Amniotic stem cell (primary cell): ENCODE data around the gene ARL4A.
"Not testable (repeated sequence)": the region's sequence is repeated elsewhere in the genome, so short reads cannot be mapped to it uniquely, and the experiment has no call there.

ENCODE experiments used
- DNase-seq: peaks from one replicate; lab custom pipeline; 2025; lab: John Stamatoyannopoulos, UW

ARL4A gene, protein sequence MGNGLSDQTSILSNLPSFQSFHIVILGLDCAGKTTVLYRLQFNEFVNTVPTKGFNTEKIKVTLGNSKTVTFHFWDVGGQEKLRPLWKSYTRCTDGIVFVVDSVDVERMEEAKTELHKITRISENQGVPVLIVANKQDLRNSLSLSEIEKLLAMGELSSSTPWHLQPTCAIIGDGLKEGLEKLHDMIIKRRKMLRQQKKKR

DNA sequence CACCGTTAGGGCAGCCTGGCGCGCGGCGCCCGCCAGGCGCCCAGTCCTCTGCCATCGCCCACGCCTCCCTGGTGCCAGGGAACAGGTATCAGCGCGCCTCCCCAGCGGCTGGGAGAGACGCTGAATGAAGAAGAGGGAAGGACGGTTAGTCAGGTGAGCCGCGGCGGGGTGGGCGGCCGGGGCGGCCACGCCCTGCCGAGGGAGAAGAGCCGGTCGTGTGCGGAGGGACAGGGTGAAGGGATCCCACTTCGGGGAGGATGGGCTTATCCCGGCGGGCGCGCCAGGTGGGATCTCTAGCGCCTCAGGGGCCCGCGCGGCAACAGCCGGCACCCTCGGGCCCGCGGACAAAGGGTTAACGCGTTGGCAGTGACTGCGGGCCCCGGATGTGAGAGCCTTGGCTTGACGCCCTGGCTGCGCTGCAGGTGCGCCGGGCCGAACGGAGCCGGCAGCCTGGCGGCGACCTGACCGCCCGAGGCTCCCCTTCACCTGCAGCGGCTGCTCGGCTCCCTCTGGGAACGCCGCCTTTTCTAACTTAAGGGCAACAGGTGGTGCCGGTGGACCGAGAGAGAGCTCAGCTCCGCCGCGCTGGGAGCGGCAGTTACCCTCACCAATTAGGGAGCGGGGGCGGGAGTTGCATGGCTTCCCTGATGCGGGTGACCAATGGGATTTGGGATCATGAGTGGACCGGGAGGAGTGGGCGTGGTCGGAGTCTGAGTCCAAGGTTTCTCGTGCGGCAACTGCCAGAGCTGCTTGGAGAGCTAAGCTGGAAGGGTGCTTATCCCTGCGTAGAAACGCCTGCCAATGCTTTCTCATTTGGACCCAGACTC, at the start of gene ARL4A:
ARL4A (plus strand) TSS at position 743 of the 827 bp plus-strand sequence. CDS start 622 bp downstream, outside the sequence.
- DNase-seq = peak; percentile 98

DNA sequence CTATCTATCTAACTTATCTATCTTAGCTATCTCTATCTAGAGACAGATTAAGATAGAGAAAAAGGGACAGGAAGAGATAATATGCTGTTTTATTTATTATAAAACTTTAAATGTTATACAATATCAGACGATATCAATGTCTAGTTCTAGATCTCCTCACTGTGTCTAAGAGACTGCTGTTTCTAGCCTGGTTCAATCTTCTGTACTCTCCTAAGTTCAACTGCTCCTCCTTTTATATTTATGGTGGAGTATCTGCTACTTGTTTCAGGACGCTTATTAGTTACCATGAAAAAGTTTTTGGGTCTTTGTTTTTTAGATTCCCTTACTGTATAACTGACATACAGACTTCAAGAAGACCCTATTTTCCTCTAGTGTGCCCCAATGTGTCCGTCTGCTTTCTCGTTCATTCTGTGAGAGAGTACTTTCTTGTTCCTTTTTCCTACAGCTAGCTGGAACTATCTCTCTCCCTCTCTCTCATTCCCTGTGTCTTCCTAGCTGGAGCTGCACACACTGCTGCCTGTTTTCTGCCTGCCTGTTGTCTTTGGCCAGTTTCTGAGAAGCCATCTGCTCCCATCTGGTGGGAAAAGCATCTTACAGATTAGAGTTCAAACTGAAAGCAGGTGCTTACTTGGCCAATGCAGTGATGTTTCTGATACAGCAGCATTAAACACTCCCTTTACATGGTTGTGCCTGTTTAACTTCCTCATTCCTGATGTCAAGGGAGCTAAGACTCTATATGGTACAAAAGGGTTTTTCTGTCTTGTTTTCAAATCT, 49.4 kb upstream of the ARL4A start:
- DNase-seq = no peak

DNA sequence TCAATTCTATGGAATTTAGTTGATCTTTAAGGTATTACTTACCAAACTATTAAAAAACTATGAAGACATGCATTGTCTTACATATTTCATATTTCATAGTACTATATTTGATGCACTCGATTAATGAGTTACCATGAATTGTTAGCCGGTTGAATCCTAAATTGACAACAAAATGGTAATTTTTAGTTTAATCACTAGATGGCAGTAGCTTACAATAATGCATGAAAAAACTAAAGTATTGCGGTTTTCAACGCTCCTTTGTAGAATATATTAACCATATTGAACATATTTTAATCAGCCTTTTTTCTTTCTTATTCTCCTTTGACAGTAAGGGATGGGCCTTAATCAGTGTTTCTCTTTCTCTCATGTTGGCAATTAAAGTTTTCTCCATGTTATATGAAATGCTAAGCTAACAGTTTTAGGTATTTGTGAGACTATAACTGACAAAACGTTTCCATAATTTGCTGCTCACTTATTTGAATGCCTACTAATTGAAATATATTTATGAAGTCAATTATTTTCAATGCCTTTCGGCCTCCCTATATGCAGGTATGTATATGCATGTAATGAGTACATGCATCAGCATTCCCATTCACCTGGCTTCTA, 48.5 kb upstream of the ARL4A start:
- no peak for DNase-seq

GRCh38 chr7:12640299-12641096, 46.9 kb upstream of the ARL4A start:
- DNase-seq = no peak

DNA sequence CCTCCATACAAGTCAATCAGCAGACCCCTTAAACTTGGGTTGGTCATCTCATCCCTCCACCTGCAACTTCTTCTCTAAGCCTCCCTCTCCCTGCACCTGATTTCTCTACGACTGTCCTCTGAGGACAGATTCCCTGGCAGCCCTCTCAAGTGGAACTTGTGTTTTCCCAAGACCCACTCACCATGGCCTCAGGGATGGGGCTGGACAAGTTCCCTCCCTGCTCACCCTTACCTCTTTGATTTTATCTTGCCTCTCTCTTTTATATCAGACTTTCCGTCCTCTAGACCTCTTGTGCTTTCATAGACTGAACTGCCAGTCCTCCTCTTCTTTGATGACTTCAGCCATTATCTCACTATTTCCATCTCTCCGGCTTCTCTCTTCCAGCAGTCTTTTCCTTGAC, 46.2 kb upstream of the ARL4A start:
- DNase-seq = no peak

GRCh38 chr7:12642508-12642907, 44.9 kb upstream of the ARL4A start:
- no peak for DNase-seq

DNA sequence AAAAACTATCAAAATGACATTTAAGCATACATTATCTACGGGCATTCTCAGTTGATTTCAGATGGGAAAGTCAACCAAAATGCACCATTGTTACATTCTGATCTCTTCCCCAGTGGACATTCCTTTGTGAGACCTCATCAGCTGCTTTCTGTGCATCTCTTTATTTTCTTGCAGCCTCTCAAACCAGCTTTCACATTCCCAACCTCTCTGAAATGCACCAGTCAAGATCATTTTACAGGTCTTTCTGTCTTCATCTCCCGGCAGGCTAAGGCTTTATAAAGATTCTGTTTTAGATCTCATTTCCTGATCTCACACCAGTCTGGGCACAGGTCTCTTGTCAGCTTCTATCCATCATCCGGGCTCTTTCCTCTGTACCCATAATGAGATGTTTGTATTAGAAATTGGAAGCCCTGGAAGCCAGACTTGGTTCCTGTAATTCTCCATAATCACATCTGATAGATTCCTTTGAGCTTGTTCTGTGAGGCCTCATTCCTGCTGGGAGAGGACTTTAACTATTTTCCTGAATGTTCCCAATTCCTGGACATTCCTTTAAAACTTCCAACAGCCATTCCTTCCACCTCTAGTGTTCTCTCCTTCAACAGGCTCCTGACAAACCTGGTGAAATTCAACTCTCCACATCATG, 44.3 kb upstream of the ARL4A start:
- DNase-seq = no peak

GRCh38 chr7:12643644-12644043, 43.8 kb upstream of the ARL4A start:
- no peak for DNase-seq

- DNase-seq = not testable (repeated sequence)
Measured at GRCh38 chr7:12645212-12645611, 42.2 kb upstream of the ARL4A start.

- DNase-seq = no peak
Measured at GRCh38 chr7:12646139-12646538, 41.3 kb upstream of the ARL4A start.

- DNase-seq = peak; percentile 47
Measured at GRCh38 chr7:12647364-12648219, 39.8 kb upstream of the ARL4A start.

- DNase-seq = no peak
Measured at GRCh38 chr7:12648704-12649261, 38.6 kb upstream of the ARL4A start.

- no peak for DNase-seq
Measured at GRCh38 chr7:12649348-12649747, 38.1 kb upstream of the ARL4A start.

- no peak for DNase-seq
Measured at GRCh38 chr7:12650080-12650479, 37.4 kb upstream of the ARL4A start.

- DNase-seq = no peak
Measured at GRCh38 chr7:12653110-12653509, 34.3 kb upstream of the ARL4A start.

DNA sequence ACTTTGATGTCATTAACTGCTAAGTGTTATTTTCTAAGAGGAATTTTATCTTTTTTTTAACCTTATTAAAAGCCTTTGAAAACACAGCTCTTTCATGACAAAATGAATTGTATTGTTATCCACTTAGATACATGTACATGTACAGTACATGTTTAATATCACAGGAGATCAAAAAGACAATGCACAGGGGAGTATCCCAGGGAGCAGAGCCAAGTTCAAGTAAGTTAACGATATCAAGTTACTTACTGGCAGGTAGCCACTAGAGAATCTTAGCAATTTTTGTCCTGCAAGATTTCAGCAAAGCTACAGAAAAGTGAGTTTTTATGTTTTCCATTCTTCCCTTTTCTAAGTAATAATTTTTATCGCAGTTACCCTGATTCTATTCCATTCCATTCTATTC, 33.9 kb upstream of the ARL4A start:
- DNase-seq = no peak

DNA sequence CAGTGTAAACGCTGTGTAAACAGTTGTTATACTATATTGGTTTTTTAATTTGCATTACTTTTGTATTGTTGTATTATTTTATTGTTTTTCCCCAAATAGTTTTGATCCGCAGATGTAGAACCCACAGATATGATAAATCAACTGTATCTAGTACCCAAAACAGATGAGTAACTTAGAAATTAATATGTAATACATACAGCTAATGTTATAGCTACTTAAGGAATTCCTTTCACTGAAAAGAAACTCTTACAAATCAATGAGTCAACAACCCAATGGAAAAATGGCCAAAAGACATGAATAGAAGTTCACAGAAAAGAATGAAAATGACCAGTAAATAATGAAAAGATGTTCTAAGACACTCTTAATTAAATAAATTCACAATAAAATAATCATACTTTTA, 32.3 kb upstream of the ARL4A start:
- DNase-seq = no peak

GRCh38 chr7:12660423-12660822, 27.0 kb upstream of the ARL4A start:
- DNase-seq = not testable (repeated sequence)

DNA sequence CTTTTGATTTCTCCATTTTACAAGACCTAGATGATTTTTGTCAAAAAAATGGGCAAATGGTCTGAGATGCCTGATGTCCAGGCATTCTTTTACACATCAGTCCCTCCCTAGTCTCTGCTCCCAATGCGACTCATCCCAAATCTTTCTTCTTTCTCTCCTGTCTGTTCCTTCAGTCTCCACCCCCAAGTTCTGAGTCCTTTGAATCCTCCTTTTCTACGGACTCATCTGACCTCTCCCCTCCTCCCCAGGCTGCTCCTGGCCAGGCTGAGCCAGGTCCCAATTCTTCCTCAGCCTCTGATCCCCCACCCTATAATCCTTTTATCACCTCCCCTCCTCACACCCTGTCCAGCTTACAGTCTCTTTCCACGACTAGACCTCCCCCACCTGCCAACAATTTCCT, 26.4 kb upstream of the ARL4A start:
- DNase-seq = not testable (repeated sequence)

- DNase-seq = no peak
Measured at GRCh38 chr7:12661581-12661980, 25.9 kb upstream of the ARL4A start.
